GM21786 (cell line): Measurements from ENCODE around the gene NENF.
A peak's percentile ranks its signal among the peaks of the same experiment; 100 is the strongest.
"Not testable (repeated sequence)": the region's sequence is repeated elsewhere in the genome, so short reads cannot be mapped to it uniquely, and the experiment has no call there.

ENCODE experiments used
- ATAC-seq: cut with Tn5 transposase; IDR thresholded peaks from one replicate; pipeline ENCODE4 v1.9.1; 2021; ENCODE audit not compliant: unreplicated experiment

NENF gene

DNA sequence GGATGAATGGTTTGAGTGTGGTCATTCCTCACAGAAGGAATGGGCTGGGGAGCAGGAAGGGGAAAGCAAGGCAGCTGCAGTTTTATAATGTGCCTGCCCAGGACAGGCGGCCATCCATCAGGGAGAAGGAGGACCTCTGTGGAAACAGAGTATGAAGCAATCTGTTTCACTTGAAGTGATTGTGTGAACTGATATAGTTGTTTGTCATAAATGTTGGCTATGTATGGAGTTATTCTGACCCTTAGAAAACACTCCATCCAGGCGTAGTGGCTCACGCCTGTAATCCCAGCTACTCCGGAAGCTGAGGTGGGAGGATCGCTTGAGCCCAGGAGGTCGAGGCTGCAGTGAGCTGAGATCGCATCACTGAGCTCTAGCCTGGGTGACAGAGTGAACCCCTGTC lies 46.5 kb downstream of the NENF start:
- no peak for ATAC-seq

DNA sequence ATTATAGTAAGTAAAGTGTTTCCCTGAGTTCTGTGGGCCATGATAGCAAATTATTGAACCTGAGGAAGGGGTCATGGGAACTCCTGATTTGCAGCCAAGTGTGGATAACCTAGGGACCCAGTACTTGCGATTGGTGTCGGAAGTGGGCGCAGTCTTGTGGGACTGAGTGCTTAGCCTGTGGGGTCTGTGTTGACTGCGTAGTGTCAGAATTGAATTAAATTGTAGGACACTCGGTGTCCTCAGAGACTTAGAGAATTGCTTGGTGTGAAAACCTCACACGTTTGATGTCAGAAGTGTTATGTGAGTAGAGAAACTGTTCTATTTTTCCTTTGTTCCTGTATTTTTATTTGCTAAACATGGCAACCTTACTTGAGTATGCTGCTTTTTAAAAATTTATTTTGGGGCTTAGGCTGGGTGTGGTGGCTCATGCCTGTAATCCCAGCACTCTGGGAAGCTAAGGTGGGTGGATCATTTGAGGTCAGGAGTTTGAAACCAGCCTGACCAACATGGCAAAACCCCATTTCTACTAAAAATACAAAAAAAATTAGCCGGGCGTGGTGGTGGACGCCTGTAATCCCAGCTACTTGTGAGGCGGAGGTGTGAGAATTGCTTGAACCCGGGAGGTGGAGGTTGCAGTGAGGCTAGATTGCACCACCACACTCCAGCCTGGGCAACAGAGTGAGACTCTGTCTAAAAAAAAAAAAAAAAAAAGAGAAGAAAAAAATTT lies 48.2 kb downstream of the NENF start:
- ATAC-seq, result not testable (repeated sequence)

DNA sequence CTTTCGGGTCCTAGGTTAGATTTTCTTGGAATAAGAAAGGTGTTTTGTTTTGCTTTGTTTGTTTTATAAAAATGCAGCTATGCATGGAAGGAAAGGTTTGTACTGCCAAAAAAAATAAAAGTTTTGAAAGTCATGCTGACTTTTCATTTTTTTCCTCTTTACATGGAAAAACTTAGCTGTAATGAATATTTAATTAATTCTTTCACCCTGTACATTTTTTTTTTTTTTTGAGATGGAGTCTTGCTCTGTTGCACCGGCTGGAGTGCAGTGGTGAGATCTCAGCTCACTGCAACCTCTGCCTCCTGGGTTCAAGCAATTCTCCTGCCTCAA lies 48.7 kb downstream of the NENF start:
- ATAC-seq, result no peak

DNA sequence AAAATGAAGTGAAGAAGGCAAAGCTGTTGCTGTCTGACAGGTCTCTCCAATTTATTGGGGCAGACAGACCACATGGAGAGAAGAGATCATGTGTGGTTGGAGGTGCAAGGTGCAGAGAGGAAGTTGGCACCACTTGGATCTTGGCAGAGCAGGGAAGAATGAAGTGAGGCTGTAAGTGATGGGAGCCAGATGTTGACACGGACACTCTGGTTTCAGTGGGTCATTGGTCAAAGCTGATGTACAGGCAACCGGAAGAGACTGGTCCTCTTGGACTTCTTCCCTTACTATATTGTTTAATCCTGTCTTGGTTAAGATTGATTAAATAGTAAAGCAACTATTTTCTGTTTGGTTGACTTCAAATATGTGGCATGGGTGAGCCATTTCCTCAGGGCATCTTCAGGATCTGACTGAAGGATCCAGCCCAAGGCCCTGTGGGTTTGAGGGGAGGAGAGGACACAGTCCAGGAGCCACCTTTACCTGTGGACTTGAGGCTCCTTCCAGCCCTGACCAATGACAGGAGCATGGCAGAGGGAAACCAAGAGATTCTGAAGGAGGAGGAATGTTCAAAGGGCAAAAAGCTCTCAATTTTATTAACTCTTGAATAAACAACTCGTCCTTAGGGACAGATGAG lies 49.4 kb downstream of the NENF start:
- ATAC-seq, result no peak

DNA sequence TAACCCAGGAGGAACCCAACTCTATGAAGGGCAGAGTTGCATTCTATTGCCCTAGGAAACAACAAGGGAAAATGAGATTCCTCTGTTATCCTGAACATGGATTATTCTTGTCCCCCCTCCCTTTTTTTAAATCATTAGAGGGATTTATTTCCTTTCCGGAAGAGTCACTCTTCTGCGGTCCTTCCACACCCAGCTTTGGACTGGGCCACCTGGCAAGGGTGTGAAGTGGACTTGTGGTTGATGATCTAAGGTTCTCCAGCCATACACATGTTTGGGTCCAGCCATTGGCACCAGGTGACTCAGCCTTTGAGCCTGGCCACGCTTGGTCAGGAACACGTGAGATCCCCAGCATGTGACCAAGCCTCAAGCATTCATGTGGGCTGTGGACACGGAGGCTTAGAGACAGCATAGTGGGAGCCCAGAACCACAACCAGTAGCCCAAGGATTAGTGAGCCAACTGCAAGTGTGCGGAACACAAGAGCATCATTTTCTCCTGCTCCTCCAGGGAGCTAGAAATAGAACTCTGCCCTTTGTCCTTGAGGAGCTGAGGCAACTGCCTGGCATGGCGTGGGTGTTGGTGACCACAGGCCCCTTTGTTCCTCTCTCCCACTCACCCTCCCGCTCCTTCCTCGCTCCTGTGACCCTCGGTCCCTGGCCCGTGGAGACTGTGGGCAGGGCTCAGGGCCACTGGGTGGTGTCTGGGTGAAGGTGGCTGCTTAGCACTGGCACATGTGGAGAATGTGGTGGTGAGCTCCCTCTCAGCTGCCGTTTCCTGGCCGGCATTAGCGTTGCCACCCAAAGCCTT lies 50.1 kb downstream of the NENF start:
- no peak for ATAC-seq

DNA sequence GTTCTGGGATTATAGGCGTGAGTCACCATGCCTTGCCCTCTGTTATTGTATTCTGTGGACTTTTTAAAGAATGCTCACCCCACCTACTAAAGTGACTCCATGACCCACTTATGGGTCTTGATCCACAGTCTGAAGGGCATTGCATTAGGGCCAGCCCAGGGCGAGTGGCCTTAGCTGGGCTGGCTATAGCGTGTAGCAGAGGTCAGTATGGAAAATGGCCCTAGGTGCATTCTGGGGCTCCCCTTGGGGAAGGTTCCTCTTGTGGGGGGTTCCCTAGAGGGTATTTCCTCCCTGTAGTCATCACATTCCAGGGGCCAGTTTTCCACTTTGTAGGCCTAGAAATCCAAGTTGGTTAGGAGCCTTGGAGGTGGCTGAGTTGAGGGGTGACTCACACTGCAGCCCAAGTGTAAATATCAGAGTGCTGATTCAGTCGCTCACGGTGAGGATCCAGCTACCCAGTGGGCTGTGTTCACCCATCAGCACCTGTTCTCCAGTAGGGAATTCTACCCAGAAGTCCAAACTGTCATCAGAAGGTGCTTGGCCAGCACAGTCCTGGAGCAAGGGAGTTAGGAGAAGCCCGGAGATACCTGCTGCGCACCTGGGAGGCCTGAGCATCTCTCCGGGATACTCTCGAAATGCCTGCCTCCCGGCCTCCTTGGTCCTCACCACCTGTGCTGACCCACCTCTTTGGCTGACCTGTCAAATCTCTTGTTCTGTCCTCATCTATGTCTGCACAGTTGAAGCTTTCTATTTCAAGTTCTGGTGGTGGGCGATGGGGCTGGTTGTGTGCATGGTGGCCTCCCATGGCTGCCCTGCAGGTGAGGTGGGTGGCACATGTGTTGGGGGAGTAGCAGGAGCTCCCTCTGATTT lies 52.2 kb downstream of the NENF start:
- ATAC-seq, result no peak

DNA sequence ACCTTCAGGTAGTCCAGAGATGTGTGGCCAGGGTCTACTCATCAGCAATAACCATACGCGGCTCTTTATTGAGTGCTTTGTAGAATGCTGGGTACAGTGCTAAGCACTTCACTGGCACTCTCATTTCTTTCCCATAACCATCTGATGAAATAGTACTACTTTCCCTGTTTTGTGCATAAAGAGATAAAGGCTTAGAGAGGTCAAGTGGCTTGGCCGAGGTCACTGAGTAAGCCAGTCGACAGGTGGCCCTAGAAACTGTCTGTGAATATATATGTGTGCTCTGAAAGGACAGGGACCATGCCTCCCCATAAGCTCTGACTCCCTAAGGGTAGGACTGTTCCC lies 52.8 kb downstream of the NENF start:
- ATAC-seq, result no peak

DNA sequence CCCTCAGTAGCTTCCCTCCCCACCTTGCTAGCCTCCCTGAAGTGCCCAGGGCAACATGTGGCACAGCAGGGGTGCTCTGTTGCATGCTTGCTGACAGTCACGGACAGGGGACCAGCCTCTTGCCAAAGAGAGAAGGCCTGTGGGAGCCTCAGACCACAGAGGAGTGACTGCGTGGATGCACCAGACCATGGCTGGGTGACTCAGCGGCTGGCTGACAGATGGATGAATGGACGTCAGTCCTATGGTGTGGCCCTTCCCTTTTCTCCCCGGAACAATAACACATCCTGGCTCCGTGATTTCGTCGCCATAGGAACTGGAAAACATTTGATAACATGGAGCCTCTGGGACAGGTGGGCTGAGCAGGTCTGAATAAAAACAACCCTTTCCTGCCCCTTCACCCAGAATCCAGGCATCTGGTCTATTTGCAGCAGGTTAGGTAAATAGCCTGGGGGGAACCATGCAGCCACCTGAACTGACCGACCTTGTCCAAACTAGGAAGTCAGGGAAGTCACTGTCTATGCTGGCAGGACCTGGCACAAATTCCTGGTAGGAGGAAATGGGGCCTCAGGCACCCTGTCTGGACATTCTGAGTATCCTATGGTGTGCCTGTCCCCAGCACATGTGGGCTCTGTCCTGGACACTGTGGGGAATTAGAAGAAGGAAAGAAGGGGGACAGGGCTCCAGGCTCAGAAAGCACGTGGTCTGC lies 53.3 kb downstream of the NENF start:
- ATAC-seq, result peak; percentile 36

DNA sequence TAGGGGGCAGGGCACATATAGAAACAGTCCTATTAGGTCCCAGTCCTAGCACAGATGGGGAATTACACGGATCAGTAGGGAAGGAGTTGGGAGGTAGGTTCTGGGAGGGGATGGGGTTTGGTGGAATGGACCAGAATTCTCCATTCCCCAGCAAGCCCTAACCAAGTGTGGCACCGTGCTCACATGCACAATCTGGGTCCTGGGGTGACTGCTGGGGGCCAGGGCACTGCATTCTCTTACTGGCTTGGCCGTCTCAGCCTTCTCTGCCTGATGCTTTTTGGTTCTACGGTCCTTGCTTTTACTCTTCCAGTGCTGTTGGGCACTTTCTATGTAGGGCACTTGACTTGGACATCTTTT lies 53.9 kb downstream of the NENF start:
- no peak for ATAC-seq

DNA sequence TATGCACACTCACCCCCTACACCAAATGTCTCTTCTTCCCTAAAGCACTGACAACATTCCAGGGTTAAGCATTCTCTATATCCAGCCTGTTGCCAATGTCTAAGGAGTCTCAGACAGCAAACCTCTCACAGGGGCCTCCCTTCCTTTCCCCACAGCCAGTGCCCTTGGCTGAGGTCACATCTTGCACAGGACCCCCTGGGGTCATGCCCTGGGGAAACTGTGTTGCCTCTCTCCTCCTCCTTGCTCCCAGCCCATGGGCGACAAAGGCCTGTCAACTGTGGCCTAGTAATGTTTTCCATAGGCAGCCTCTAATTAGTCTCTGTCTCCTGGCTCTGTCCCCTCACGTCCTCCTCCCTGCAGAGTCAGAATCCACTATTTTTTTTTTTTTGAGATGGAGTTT lies 54.6 kb downstream of the NENF start:
- ATAC-seq, result no peak

DNA sequence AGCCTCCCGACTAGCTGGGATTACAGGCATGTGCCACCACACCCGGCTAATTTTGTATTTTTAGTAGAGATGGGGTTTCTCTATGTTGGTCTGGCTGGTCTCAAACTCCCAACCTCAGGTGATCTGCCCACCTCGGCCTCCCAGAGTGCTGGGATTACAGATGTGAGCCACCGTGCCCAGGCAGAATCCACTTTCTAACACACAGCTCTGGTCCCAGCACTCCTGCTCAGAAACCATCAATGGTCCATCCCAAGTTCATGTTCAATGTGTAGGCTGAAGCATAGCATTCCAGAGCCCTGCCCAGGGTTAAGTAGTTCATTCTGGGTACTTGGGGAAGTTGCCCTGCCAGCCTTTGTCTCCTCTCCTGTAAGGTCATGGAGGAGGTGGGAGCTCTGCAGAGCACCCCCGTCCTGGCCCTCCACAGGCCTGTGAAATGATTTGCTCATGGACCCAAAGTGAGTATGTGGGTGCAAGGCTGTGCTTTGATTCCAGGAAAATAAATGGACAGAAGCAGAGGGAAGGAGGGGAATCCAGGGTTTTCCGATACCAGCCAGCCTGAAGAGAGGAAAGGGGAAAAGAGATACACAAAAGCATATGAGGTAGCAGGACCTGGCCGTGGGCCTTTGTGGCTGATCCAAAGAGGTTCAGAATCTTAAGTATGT lies 55.2 kb downstream of the NENF start:
- no peak for ATAC-seq

DNA sequence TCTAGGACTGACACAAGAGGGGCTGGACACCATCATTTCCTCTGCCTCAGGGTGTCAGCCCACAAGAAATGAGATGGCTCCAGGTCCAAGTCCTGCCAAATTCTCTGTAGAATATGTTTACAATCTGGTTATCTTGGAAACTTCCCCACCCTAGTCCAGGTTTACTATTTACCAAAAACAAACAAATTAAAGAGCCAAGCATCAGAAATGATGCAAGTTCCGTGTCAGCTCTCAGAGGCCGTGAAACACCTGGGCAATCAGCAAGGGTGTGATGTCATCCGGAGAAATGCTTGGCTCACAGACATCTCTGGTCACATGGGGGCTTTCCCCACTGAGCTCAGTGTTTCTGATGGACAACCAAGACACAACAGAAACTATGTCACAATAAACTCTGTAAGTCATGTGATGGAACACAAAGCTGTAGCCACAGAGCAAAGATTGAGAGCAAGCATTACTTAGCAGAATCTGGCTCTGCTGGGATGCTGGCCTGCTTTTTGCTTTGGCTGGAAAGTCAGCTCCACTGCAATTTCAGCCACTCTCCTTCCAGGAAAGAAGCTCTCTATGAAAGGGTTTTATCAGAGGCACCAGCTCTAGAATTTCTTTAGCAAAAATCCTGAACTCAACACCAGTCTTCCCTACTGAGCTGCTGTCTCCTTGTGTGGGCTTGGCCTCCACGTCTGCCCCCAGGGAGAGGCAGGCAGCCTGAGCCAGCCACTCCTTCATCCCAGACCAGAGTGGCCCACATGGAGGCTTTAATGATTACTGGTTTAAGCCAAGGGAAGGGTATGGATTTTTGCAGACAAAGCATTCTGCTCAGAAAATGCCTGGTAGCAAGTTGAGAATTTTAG lies 55.9 kb downstream of the NENF start:
- ATAC-seq, result peak; percentile 83

DNA sequence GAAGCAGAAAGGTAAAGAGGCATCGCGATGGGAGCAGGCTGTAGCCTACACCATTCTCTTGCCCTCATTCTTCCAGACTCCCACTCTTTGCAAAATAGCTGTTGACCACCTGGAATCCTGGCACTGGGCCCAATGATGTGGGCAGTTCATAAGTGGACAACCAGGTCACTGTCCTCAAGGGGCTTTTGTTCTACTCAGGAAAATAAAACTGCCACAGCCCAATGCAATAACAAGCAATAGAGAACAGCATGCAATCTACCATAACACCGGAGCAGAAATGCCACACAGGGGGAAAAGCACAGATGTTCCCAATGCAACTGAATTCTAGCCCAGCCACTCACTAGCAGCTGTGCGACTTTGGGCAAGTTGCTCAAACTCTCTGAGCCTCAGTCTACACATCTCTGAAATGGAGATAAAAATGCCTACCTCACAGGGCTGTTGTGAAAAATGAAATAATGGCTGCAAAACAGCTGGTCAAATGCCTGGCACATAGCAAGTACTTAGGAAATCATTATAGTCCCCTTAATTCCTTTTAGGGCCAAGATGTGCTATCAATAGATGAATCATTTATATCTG lies 56.7 kb downstream of the NENF start:
- ATAC-seq, result no peak

DNA sequence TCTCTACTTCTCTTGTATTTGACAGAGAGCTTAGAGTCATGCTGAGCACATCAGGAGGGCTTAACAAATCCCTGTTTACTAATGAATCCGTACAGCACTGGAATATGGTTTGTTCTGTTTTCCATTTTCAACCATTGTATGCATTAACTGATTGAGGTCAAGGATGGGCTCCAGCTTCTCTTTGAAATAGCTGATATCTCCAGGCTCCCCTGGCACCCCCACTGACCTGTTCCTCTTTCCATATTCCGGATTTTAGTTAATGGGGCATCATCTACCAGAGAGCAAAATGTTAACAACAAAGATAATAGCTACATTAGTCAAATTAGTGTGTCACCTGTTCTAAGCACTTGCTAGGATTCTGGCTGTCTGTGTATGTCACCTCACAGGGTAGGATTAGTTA lies 57.6 kb downstream of the NENF start:
- ATAC-seq, result no peak

DNA sequence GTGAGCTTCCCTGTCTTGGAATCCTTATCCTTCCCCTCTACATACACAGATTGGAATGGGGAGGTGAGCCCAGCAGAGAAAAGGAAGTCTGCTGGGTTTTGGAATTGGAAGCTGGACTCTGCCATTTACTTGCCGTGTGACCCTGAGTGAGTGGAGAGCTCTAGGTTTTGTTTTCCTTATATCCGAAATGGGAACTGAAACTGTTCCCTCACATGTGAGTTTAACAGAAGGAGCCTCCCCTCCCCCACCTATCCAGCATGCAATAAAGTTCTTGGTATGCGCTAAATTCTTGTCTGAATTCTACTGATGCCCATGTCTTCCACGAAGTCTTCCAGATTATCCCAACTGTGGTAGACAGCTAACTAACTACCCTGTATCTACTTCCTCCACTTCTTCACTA lies 58.7 kb downstream of the NENF start:
- ATAC-seq, result no peak
